ENCODE results near the gene CRYZL1. TPM values are rescaled to one million over a fixed set of nuclear protein-coding genes. Genes with fewer than 3 reads are reported as not detected.

The CRYZL1 gene
- total RNA-seq, 1 donor from 2014 or later, result 30.7 TPM

DNA sequence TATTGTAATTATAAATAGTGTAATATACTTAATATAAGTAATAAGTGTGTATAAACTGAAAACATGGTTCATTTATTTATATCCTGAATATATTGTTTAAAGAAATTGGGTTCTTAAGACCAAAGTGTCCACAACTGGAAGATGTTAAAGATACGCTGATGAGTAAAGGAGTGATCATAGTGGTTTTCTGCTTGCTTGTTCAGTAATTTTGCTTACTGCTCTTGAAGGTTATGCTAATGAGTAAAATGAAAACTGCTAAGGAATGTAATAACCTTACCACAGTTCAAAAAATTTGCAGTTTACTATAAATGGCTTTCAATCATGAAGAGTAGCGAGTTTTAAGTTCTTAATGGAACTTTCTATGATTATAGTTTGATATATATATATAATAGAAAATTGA lies 75.0 kb downstream of the CRYZL1 start:
- H3K4me1 ChIP-seq (ENCODE audit: insufficient read depth, low read length), result no peaks in the 10 kb centered on the region
- peaks cover 38% of the 10 kb centered on the region for H4K20me1 ChIP-seq (ENCODE audit: insufficient read depth, low read length)
- no peak overlapping the region for H3K27ac ChIP-seq (ENCODE audit: low read depth, low read length)
- no peak for FAIRE-seq
- Mint-ChIP-seq H3K4me3 (ENCODE audit: unreplicated experiment) (no peak overlapping the region), H3K27ac (ENCODE audit: unreplicated experiment) (no peak overlapping the region), H3K36me3 (ENCODE audit: low read depth, unreplicated experiment) (peaks cover 10% of the 10 kb centered on the region), H3K27me3 (ENCODE audit: low read depth, unreplicated experiment) (no peaks in the 10 kb centered on the region), H3K4me1 (ENCODE audit: low read depth, unreplicated experiment) (peaks cover 4% of the 10 kb centered on the region), H3K9me3 (ENCODE audit: unreplicated experiment) (no peaks in the 10 kb centered on the region)
- H2AFZ ChIP-seq (ENCODE audit: low read depth, low read length), result no peak overlapping the region
- peaks cover 51% of the 10 kb centered on the region for H3K36me3 ChIP-seq (ENCODE audit: insufficient read depth, low read length)
- no peak overlapping the region for H3K4me2 ChIP-seq (ENCODE audit: low read length)
- no peaks in the 10 kb centered on the region for H3K9me3 ChIP-seq (ENCODE audit: insufficient read depth, low read depth, low read length)
- H3K4me3 ChIP-seq (ENCODE audit: insufficient read depth, low read depth, low read length), result no peak overlapping the region
- H3K9ac ChIP-seq (ENCODE audit: low read length), result no peak overlapping the region
- peaks cover 88% of the 10 kb centered on the region for H3K79me2 ChIP-seq (ENCODE audit: insufficient read depth, low read length)
- TF ChIP-seq EZH2 (IDR thresholded peaks at IDR 0.05; ENCODE audit: insufficient read depth, low read length), result no peak
- TF ChIP-seq, protein P1, sequence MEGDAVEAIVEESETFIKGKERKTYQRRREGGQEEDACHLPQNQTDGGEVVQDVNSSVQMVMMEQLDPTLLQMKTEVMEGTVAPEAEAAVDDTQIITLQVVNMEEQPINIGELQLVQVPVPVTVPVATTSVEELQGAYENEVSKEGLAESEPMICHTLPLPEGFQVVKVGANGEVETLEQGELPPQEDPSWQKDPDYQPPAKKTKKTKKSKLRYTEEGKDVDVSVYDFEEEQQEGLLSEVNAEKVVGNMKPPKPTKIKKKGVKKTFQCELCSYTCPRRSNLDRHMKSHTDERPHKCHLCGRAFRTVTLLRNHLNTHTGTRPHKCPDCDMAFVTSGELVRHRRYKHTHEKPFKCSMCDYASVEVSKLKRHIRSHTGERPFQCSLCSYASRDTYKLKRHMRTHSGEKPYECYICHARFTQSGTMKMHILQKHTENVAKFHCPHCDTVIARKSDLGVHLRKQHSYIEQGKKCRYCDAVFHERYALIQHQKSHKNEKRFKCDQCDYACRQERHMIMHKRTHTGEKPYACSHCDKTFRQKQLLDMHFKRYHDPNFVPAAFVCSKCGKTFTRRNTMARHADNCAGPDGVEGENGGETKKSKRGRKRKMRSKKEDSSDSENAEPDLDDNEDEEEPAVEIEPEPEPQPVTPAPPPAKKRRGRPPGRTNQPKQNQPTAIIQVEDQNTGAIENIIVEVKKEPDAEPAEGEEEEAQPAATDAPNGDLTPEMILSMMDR (IDR thresholded peaks at IDR 0.05; ENCODE audit: insufficient read depth, low read depth, low read length), result no peak
- no peaks in the 10 kb centered on the region for H3K27me3 ChIP-seq (ENCODE audit: insufficient read depth, low read length)
- DNase-seq (ENCODE audit: low read depth), result peak; percentile 28

DNA sequence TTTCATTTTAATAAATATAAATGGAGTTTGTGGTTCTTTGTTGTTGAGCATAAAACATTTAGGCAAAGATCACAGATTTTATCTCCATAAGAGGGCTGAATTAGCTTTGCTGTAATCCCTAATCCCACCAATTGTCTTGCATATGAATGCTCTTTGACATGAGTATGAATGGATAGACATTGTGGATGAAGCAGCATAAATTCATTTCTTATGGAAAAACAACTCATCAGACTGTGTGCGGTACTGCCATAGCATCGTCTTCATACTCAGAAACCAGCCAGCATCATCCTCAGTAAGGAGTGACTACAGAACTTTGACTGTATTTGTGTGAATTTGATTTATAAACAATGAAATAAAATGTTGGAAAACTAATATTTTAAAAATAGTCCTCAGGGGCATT lies 79.2 kb downstream of the CRYZL1 start:
- H3K27ac ChIP-seq (ENCODE audit: low read depth, low read length), result no peak overlapping the region
- no peak overlapping the region for H3K4me3 Mint-ChIP-seq (ENCODE audit: unreplicated experiment)
- H3K27me3 ChIP-seq (ENCODE audit: insufficient read depth, low read length), result no peaks in the 10 kb centered on the region
- H2AFZ ChIP-seq (ENCODE audit: low read depth, low read length), result no peak overlapping the region
- H3K4me1 Mint-ChIP-seq (ENCODE audit: low read depth, unreplicated experiment), result peaks cover 4% of the 10 kb centered on the region
- TF ChIP-seq, protein P1 (IDR thresholded peaks at IDR 0.05; ENCODE audit: insufficient read depth, low read depth, low read length), result no peak
- no peak for TF ChIP-seq EZH2 (IDR thresholded peaks at IDR 0.05; ENCODE audit: insufficient read depth, low read length)
- H3K36me3 Mint-ChIP-seq (ENCODE audit: low read depth, unreplicated experiment), result peaks cover 30% of the 10 kb centered on the region
- peaks cover 61% of the 10 kb centered on the region for H4K20me1 ChIP-seq (ENCODE audit: insufficient read depth, low read length)
- no peak overlapping the region for H3K4me3 ChIP-seq (ENCODE audit: insufficient read depth, low read depth, low read length)
- FAIRE-seq (no peak), DNase-seq (ENCODE audit: low read depth) (no peak)
- no peak overlapping the region for H3K4me2 ChIP-seq (ENCODE audit: low read length)
- no peaks in the 10 kb centered on the region for H3K27me3 Mint-ChIP-seq (ENCODE audit: low read depth, unreplicated experiment)
- peaks cover 95% of the 10 kb centered on the region for H3K79me2 ChIP-seq (ENCODE audit: insufficient read depth, low read length)
- no peaks in the 10 kb centered on the region for H3K9me3 Mint-ChIP-seq (ENCODE audit: unreplicated experiment)
- H3K27ac Mint-ChIP-seq (ENCODE audit: unreplicated experiment), result no peak overlapping the region
- no peaks in the 10 kb centered on the region for H3K4me1 ChIP-seq (ENCODE audit: insufficient read depth, low read length)
- H3K9ac ChIP-seq (ENCODE audit: low read length), result no peak overlapping the region
- H3K9me3 ChIP-seq (ENCODE audit: insufficient read depth, low read depth, low read length), result no peaks in the 10 kb centered on the region
- peaks cover 55% of the 10 kb centered on the region for H3K36me3 ChIP-seq (ENCODE audit: insufficient read depth, low read length)

DNA sequence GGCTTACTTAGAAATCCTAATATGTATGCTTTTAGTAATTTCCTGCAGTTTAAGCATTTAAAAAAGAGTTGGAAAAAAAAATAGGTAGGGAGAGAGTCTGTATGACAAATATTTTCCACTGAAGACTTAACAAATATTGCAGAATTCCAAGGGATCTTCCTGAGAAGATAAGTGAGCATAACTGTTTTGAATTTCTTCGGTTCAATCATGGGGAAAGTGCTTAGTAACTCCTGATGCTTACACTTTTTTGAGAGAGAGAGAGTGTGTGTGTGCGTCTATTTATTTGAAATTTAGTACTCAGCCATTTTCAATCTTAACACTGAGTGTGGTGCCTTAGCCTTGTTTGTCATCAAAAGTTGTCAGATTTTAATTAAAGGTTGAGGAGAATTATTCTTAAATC lies 80.2 kb downstream of the CRYZL1 start:
- peak; percentile 50 for FAIRE-seq
- peak; percentile 57 for DNase-seq (ENCODE audit: low read depth)
- no peak overlapping the region for H3K4me3 Mint-ChIP-seq (ENCODE audit: unreplicated experiment)
- peak overlapping the region; percentile 64 for H3K27ac Mint-ChIP-seq (ENCODE audit: unreplicated experiment)
- Histone ChIP-seq H2AFZ (ENCODE audit: low read depth, low read length) (no peak overlapping the region), H3K4me3 (ENCODE audit: insufficient read depth, low read depth, low read length) (no peak overlapping the region), H3K9ac (ENCODE audit: low read length) (no peak overlapping the region), H3K4me1 (ENCODE audit: insufficient read depth, low read length) (no peaks in the 10 kb centered on the region), H3K27ac (ENCODE audit: low read depth, low read length) (no peak overlapping the region), H3K9me3 (ENCODE audit: insufficient read depth, low read depth, low read length) (no peaks in the 10 kb centered on the region), H3K27me3 (ENCODE audit: insufficient read depth, low read length) (no peaks in the 10 kb centered on the region), H3K36me3 (ENCODE audit: insufficient read depth, low read length) (peaks cover 56% of the 10 kb centered on the region), H3K4me2 (ENCODE audit: low read length) (no peak overlapping the region), H4K20me1 (ENCODE audit: insufficient read depth, low read length) (peaks cover 71% of the 10 kb centered on the region), H3K79me2 (ENCODE audit: insufficient read depth, low read length) (peaks cover 94% of the 10 kb centered on the region)
- H3K27me3 Mint-ChIP-seq (ENCODE audit: low read depth, unreplicated experiment), result no peaks in the 10 kb centered on the region
- H3K9me3 Mint-ChIP-seq (ENCODE audit: unreplicated experiment), result no peaks in the 10 kb centered on the region
- TF ChIP-seq, protein P1 (IDR thresholded peaks at IDR 0.05; ENCODE audit: insufficient read depth, low read depth, low read length), result no peak
- no peak for TF ChIP-seq EZH2 (IDR thresholded peaks at IDR 0.05; ENCODE audit: insufficient read depth, low read length)
- H3K4me1 Mint-ChIP-seq (ENCODE audit: low read depth, unreplicated experiment), result peaks cover 4% of the 10 kb centered on the region
- H3K36me3 Mint-ChIP-seq (ENCODE audit: low read depth, unreplicated experiment), result peaks cover 28% of the 10 kb centered on the region
